NOMO-1 (cell line): ENCODE data around the gene ARMC6.
A peak's percentile ranks its signal among the peaks of the same experiment; 100 is the strongest.

Experiments
- DNase-seq, 2 experiments: peaks; one replicate each; lab custom pipeline; 2025; ENCODE audit not compliant: unreplicated experiment in 2 of 2; lab: John Stamatoyannopoulos, UW

ARMC6 gene

DNA sequence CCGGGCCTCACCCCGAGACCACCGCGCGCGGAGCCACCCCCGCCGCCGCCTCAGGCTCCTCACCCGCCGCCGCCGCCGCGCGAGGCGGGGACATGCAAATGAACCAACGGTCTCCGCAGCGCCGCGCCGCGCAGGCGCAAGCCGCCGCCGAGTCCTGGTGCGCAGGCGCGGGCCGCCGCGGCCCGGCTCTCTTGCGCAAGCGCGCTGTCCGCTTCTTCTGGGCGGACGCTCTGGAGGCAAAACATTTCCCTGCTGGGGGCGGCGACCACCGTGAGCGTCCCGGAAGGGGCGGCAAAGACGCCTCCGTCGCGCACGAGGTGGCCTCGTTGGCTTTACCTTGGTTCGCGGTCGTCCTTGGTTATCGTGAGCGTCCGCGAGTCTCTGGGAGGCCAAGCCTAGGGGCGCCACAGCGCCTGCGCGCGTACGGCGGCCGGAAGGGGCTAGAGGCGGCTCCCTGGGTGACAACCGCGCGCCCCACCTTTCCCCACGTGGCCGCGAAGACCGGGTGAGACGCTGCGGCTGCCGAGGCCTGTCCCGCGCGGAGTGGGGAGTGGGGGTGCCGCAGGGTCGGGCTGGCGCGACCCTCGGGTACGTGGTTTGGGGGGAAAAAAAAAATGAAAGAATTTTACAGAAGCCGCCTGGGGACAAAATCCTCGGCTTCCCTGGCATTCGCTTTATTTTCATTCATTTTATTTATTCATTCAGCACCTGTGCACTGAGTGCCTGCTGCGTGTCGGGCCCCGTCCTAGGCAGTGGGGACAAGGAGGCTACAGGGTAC, at the start of gene ARMC6, which contains the start of gene SUGP2:
Gene ARMC6, plus strand, starts transcription at position 178 of the 778 bp plus-strand sequence. CDS start 607 bp downstream, outside the sequence.
Gene SUGP2, minus strand, starts transcription at position 92 of the 778 bp plus-strand sequence. CDS start 2,446 bp downstream, outside the sequence.
- peak; percentile 87 to 97 for DNase-seq

- no peak for DNase-seq
These were observed 49.2 kb upstream of the ARMC6 start for GRCh38 chr19:18984251-18984650.

GRCh38 chr19:18985257-18985656, 48.1 kb upstream of the ARMC6 start:
- peak; percentile 67 to 83 for DNase-seq

DNA sequence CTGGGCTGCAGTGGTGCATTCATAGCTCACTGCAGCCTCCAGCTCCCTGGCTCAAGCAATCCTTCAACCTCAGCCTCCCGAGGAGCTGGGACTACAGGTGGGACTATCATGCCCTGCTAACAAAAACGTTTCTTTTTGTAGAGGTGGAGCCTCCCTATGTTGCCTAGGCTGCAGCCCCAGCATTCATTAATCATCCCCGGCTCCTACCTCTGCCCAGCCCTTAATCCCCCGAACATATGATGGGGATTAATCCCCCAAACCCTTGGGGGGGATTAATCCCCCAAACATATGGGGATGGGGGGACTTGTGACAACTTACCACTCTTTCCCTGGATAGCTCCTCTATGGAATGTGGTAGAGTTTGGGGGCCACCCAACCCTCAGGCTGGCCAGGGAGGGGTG, 45.9 kb upstream of the ARMC6 start:
- DNase-seq = no peak

DNA sequence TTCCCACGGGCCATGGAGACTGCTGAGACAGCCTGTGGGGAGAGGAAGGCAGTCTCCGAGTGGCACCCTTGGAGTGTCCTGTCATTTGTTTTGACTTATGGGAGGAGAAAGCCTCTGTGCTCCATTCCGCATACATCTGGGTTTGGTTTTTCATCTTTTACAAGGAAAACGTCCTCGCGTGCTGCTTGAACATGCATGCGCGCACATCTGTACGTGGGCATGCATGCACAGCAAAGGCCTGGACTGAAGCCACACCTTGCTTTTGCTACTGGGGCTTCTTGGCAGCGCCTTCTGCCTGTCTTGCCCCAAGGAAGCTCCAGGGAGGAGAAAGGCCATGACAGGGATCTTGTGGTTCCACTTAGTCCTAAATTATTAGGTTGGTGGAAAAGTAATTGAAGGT, 44.1 kb upstream of the ARMC6 start:
- DNase-seq = no peak

GRCh38 chr19:18990128-18990708, 43.2 kb upstream of the ARMC6 start:
- no peak for DNase-seq

- DNase-seq = no peak
These were observed 42.4 kb upstream of the ARMC6 start for GRCh38 chr19:18991006-18991405.

DNA sequence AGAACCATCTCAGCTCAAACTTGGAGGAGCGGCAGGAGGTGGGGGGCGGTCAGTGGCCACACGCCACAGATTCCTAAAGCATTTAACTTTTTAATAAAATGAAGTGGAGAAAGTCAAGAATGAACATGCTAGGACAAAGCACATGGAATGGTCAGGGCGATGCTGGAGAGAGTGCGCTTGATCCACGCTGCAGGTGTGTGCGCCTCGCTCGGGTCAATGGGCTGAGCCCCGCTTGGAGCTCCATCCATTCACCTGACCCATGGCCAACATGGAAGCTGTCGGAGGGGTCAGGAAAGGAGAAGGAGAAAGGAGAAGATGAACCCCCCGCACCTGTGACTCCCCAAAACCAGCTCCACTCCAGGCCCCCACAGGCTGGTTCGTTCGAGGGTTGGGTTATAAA, 41.9 kb upstream of the ARMC6 start:
- no peak for DNase-seq

- no peak for DNase-seq
These were observed 40.7 kb upstream of the ARMC6 start for GRCh38 chr19:18992696-18993095.

DNA sequence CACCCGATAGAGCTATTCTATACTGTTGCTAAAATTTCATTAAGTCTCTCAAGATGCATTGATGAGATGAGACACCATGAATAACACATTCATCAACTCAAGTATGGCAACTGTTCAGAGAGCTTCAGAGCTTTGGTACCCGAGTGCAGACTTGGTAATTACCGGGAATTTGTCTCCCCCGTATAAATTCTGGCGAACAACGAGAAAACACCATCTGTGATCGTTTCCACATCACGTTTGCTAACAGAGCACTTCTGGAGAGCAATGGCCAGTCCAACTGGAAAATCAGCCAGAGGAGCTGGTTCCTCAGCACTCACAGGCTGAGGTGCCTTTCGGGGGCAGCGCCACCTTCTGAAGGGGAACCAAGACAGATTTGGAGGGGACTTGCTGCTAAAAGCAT, 40.3 kb upstream of the ARMC6 start:
- no peak for DNase-seq

DNA sequence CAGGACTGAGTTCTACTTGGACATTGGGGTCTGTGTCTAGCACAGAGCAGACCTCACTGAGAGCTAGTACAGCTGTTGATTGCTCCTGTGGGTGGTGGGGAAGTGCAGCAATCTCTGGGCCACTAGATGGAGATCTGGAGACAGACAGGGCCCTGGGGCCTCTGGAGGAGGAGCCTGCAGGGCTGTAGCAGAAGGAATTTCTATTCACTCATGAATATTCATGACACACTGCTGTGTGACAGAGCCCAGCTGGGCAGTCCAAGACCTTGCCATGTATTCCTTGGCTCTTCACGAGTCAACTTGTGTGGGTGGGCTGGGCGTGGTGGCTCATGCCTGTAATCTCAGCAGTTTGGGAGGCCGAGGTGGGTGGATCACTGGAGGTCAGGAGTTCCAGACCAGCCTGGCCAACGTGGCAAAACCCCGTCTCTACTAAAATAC, 37.6 kb upstream of the ARMC6 start:
- peak; percentile 39 to 43 for DNase-seq

- DNase-seq = no peak
These were observed 37.1 kb upstream of the ARMC6 start for GRCh38 chr19:18996351-18996750.

GRCh38 chr19:18996796-18997394, 36.5 kb upstream of the ARMC6 start:
- no peak for DNase-seq

GRCh38 chr19:18998276-18998675, 35.1 kb upstream of the ARMC6 start:
- no peak for DNase-seq

GRCh38 chr19:18999016-18999758, 34.2 kb upstream of the ARMC6 start:
- no peak for DNase-seq

GRCh38 chr19:18999896-19000620, 33.3 kb upstream of the ARMC6 start:
- DNase-seq = no peak

DNA sequence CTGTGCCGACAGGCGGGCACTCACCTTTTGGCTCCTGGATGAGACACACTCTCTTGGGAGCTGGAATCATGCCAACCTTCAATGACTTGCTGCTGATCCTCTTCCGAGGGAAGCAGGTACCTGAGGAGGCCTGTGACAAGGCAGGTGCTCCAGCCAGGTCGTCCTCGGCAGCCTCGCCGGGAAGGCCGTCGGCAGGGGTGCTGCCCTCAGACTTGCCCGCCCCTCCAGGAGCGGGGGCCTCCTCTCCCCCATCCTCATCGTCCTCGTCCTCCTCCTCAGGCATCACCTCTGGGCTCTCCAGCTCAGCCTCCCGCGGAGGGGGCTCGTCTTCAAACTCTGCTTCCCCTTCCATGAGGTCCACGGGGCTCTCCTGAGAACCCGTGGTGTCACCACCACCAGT, 29.3 kb upstream of the ARMC6 start:
- no peak for DNase-seq

DNA sequence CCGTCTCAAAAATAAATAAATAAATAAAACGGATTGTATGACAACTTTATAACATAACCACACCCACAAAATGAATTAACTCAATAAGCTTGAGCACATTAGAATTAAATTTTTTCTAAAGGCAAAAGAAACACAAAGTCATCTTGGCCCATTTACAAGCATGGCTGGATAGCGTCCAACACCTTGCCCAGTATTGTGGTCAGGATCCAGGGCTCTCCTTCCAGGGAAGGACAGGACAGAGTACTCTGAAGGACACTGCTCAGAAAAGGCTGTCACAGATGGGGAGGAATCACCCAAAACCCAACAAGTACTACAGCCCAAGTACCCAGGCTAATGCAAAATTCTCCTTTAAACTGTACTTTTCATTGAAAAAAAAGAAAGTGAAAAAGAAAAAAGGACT, 27.2 kb upstream of the ARMC6 start:
- no peak for DNase-seq

- DNase-seq = no peak
These were observed 23.5 kb upstream of the ARMC6 start for GRCh38 chr19:19009951-19010350.

- DNase-seq = no peak
These were observed 22.9 kb upstream of the ARMC6 start for GRCh38 chr19:19010551-19010950.

GRCh38 chr19:19021115-19021514, 12.3 kb upstream of the ARMC6 start:
- no peak for DNase-seq
